ENCODE results near the gene MGA.

GRCh38 chr15:41703120-41703519, 42.9 kb downstream of the MGA start:
- TF ChIP-seq CTCF (conservative IDR thresholded peaks at IDR 0.05; ENCODE audit: low read depth in 2 of 2) (no peak), EZH2phosphoT487 (IDR thresholded peaks at IDR 0.05; ENCODE audit: unreplicated experiment) (no peak), EZH2 (IDR thresholded peaks at IDR 0.05; ENCODE audit: low read depth, unreplicated experiment) (no peak), POLR2AphosphoS5 (IDR thresholded peaks at IDR 0.05; ENCODE audit: low read depth) (no peak), ETS1 (IDR thresholded peaks at IDR 0.05) (no peak), ZNF331 (CRISPR knock-in tag; IDR thresholded peaks at IDR 0.05; ENCODE audit: low read depth) (no peak), JUNB (IDR thresholded peaks at IDR 0.05; ENCODE audit: unreplicated experiment) (no peak), REST (IDR thresholded peaks at IDR 0.05; ENCODE audit: unreplicated experiment) (no peak), CREB1 (CRISPR knock-in tag; IDR thresholded peaks at IDR 0.05; ENCODE audit: low read depth) (no peak), NANOG (IDR thresholded peaks at IDR 0.05; ENCODE audit: borderline replicate concordance) (no peak), ZNF462 (CRISPR knock-in tag; IDR thresholded peaks at IDR 0.05) (no peak), STAT1 (IDR thresholded peaks at IDR 0.05; ENCODE audit: unreplicated experiment) (no peak), ZNF114 (CRISPR knock-in tag; IDR thresholded peaks at IDR 0.05) (no peak)
